ENCODE results near the gene IMMP2L.

The IMMP2L gene

DNA sequence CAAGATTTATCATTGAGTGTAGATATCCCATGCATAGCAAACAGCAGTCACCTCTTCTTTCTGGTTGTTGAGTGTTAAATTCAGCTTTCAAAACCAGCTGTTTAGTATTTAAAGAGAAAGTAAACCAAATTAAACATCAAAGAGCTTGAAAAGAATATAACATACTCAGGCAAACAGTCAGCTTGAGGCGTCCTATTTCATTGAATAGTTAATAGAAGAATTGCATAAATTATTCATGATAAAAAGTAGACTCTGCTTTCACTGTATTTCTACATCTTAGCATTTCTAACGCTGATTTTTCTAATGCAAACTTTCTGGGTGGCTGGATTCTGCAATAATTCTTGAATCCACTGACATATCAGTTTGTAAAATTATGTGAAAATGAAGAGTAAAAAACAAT lies 935.9 kb downstream of the IMMP2L start:
- no peak for DNase-seq (ENCODE audit: low read depth)

DNA sequence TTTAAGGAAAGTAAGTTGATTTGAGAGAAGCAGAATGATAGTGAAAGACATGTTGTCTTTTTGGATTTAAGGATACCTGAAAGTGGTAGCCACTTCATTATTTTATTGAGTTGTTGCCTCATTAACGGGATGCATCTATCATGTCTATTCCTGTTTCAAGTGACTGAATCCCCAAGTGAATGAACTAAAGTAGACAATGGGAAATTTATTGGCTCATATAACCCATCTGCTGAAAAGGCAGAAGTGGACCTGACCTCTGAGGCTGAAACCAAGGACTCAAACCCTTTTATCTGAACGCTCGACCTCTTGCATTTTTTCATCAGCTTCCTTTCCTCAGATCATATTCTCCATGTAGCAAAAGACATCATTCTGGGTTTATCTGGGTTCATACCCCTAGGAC lies 937.0 kb downstream of the IMMP2L start:
- no peak for DNase-seq (ENCODE audit: low read depth)

DNA sequence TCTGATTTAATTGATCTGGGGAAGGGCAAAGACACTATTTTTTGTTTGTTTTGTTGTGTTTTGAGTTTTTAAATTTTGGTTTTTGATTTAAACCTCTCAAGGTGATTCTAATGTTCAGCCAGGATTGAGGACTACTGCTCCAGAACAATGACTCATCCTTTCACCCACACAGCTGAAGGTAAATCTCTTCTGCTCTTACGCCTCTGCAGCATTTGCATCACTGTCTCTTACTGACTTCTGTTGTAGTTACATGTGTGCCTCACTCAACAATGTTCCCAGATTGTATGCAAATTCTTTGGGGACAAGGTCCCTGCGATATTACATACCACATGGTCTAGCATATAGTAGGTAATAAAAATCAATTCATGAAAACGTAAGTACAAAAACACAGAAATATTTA lies 938.9 kb downstream of the IMMP2L start:
- no peak for DNase-seq (ENCODE audit: low read depth)

DNA sequence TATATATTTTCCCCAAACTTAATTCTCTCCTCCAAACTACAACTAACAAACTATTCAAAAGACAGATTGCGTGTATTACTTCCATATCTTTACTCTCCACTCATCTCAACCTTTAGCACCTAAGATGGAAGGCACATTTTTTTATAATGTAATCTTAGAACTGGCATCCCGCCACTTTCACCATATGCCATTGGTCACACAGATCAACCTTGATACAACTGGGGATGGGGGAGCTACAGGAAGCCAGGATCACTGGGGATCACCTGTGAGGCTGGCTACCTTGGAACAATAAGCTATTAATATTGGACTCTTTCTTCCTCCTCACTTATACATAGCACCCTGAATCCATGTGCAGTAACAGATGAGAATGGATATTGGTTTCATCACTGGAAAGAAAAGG lies 941.0 kb downstream of the IMMP2L start:
- no peak for DNase-seq (ENCODE audit: low read depth)

DNA sequence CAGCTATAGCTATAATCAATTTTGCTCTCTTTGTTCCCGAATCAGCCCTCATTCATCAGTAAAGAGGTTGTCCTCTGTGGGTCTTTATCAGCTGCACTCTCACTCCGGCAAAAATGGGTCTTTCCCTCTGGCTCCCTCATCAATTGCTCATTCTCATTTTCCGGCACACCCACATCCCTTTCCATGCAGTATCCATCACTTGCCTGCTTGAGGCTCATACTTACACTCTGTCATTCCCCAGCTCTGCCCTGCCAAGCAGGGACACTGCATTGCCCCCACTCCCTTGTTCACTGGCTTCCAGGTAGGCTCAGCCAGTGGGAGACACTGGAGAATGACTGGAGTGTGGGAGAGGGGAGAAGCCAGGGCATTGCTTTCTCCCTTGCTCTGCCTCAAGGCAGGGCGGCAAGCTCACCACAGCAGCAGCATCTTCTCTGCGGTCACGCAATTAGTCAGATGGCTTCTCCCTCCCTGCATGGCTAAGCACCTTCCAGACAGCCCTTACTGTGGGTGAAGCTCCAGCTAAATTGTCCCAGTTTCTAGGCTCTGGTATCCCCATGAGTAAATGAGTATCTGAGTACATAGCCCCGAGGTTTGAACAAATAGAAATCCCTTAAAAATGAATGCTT lies 942.1 kb downstream of the IMMP2L start:
- no peak for DNase-seq (ENCODE audit: low read depth)
